Erythroblast (primary cell): ENCODE results near the gene RIIAD1.

Experiments used
- DNase-seq, 2 experiments: peaks; one replicate each; lab custom pipeline; 2025; lab: John Stamatoyannopoulos, UW
- GATA1 ChIP-seq: IDR thresholded peaks from 2 replicates; pipeline ENCODE4 v1.6.1; 2011; ENCODE audit warnings: low read depth, mild to moderate bottlenecking, control low read depth, low read length, moderate library complexity
- POLR2A ChIP-seq: IDR thresholded peaks from 2 replicates; pipeline ENCODE4 v1.6.1; 2011; ENCODE audit warnings: mild to moderate bottlenecking, low read length

RIIAD1 gene

DNA sequence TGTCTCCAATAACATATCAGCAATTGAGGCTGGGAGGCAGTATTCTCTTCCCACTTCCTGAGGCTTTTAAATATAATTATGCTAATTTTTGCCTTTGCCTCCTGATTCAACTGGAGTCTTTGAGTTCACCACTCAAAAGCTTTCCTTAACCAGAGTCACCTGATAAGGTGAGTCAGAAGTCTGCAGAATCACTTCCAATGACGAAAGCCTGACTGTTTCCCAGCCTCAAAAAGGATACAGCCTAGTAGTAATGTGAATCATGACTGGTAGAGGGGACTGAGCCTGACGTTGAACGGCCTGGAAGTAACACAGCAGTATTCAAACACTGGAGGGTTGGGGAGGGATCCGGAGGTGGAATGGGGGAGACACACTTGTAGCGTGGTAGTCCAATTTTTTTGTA lies 52.4 kb downstream of the RIIAD1 start:
- DNase-seq: peak in 1 of 2 experiments; percentile 34
- TF ChIP-seq POLR2A (no peak), GATA1 (no peak)

DNA sequence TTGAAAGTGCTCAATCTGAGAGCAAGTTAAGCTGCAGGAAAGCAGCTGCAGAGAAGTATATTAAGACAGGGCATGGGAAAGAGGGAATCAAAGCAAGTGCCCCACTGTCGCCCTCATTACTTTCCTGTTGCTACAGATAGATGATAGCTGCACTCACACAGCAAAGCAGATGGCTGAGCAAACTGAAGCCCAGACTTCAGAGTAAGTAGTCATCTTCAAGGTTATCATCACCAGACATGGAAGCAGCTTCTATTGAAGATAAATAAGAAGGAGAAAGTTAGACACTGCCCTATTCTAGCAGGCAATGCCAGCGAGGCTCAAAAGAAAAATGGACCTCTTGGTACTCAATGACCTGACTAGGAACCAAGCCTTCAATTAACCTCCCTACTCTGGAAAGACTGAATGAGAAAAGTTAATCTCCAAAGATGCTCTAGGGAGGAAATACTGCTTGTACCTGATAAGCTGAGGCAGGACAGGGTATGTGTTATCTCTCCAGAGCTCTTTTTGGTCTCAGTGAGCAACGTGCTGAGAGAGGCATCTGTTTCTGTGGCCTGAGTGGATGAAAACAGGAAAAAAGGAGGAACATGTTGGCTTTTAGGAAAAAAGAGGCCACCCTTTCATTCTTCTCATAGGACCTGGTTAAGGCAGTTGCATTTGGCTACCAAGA lies 53.1 kb downstream of the RIIAD1 start:
- peak; percentile 78 to 88 for DNase-seq
- TF ChIP-seq GATA1: no peak
- TF ChIP-seq POLR2A: no peak

GRCh38 chr1:151775894-151776664 lies 54.8 kb downstream of the RIIAD1 start:
- no peak for TF ChIP-seq POLR2A
- TF ChIP-seq GATA1: no peak
- DNase-seq: peak in 1 of 2 experiments; percentile 12

DNA sequence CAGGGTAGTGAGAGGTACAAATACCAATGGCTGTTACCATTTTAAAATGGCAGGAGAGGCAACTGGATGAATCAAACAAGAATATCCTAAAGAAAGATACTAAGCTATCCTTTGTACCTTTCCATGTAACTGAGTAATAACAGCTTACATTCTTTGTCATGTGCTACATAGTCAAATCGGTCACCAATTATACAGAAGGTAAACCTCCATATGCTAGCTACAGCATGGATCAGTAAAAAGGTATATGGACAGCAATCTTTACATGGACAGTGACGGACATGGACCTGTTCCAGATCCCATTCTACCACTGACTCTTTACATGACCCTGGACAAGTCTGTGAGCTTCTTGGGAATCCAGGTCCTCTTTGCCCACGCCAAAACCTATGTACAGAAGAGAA lies 55.3 kb downstream of the RIIAD1 start:
- TF ChIP-seq GATA1 (no peak), POLR2A (no peak)
- no peak for DNase-seq

DNA sequence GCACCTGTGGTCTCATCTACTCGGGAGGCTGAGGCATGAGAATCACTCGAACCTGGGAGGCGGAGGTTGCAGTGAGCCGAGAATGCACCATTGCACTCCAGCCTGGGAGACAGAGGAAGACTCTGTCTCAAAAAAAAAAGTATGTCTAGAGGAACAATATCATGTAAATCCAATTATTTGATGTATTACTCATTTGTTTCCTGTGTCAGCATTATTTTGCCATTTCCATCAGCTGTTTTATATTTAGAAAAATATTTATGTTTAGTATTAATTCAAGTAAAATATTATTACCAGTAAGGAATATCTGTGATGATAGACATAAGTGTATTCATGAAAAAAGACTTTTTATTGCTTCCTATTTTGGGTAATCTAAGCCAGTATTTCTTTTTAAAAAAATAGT lies 56.0 kb downstream of the RIIAD1 start:
- no peak for DNase-seq
- TF ChIP-seq GATA1: no peak
- no peak for TF ChIP-seq POLR2A
